Keratinocyte (primary cell): Measurements from ENCODE around the gene CHPF. TPM values are rescaled to one million over a fixed set of nuclear protein-coding genes. Genes with fewer than 3 reads are reported as not detected.

Experiments used
- DNase-seq: peaks from one replicate; pipeline ENCODE4 v3.0.0-alpha.2; 2011; ENCODE audit warnings: low read depth, missing footprints, low spot score
- FAIRE-seq: peaks from 2 replicates; lab custom pipeline; 2011; peaks lifted over from hg19 to GRCh38; lab: Jason Lieb, UNC
- H2AFZ ChIP-seq: 2 replicates; pipeline ENCODE4 v1.6.0; 2012; ENCODE audit warnings: low read length, control low read depth, inconsistent platforms; ENCODE audit not compliant: control insufficient read depth
- H3K27ac ChIP-seq: 2 replicates; pipeline ENCODE4 v1.5.1; 2011; ENCODE audit warnings: low read length; ENCODE audit not compliant: control insufficient read depth, insufficient read depth
- H3K27me3 ChIP-seq: 3 replicates; pipeline ENCODE4 v1.6.0; 2011; ENCODE audit warnings: low read length; ENCODE audit not compliant: control insufficient read depth, insufficient read depth; ENCODE audit errors: extremely low read depth
- H3K36me3 ChIP-seq, 2 experiments: 2 replicates in 1 of 2; 3 replicates in 1 of 2; pipeline ENCODE4 v1.5.1; 2011; ENCODE audit warnings: low read length in 2 of 2, mild to moderate bottlenecking in 1 of 2; ENCODE audit not compliant: control insufficient read depth in 2 of 2, insufficient read depth in 2 of 2; ENCODE audit errors: extremely low read depth in 1 of 2
- H3K4me1 ChIP-seq: 3 replicates; pipeline ENCODE4 v1.5.1; 2011; ENCODE audit warnings: low read length; ENCODE audit not compliant: control insufficient read depth, insufficient read depth; ENCODE audit errors: extremely low read depth
- H3K4me2 ChIP-seq: 3 replicates; pipeline ENCODE4 v1.6.0; 2011; ENCODE audit warnings: low read depth, low read length; ENCODE audit not compliant: control insufficient read depth, insufficient read depth; ENCODE audit errors: extremely low read depth
- H3K4me3 ChIP-seq, 3 experiments: fragments of 200-600 bp in 1 of 3; sonication (generic) in 1 of 3; 2 replicates in 2 of 3; 3 replicates in 1 of 3; pipeline ENCODE4 v1.5.1; 2011 to 2016; ENCODE audit warnings: low read length in 3 of 3, mild to moderate bottlenecking in 3 of 3, control low read depth in 2 of 3, inconsistent platforms in 1 of 3, low read depth in 1 of 3, mixed read lengths in 1 of 3, mixed run types in 1 of 3, moderate library complexity in 1 of 3; ENCODE audit not compliant: control insufficient read depth in 2 of 3, insufficient read depth in 2 of 3; ENCODE audit errors: extremely low read depth in 1 of 3
- H3K79me2 ChIP-seq: 2 replicates; pipeline ENCODE4 v1.6.0; 2012; ENCODE audit warnings: low read length; ENCODE audit not compliant: control insufficient read depth, insufficient read depth
- H3K9ac ChIP-seq: 3 replicates; pipeline ENCODE4 v1.6.0; 2011; ENCODE audit warnings: low read length; ENCODE audit not compliant: control insufficient read depth, insufficient read depth; ENCODE audit errors: extremely low read depth
- H3K9me1 ChIP-seq: 3 replicates; pipeline ENCODE4 v1.6.0; 2011; ENCODE audit warnings: low read length; ENCODE audit not compliant: control insufficient read depth, insufficient read depth; ENCODE audit errors: extremely low read depth
- H3K9me3 ChIP-seq: 2 replicates; pipeline ENCODE4 v1.5.1; 2012; ENCODE audit warnings: low read depth, low read length; ENCODE audit not compliant: control insufficient read depth
- H4K20me1 ChIP-seq: 3 replicates; pipeline ENCODE4 v1.6.0; 2011; ENCODE audit warnings: low read length; ENCODE audit not compliant: control insufficient read depth, insufficient read depth; ENCODE audit errors: extremely low read depth
- EZH2 ChIP-seq: IDR thresholded peaks from one replicate; pipeline ENCODE4 v1.6.1; 2012; ENCODE audit warnings: inconsistent platforms, mild to moderate bottlenecking, low read length, moderate library complexity
- dilution Hi-C: fragments of 300-500 bp; cut with MboI; formaldehyde crosslinking; loops from one replicate; pipeline ENCODE4 v1.7.0; 2020; ENCODE audit warnings: low sequenced_read_pairs; ENCODE audit not compliant: extremely low pct_ligation_motif_present
- polyA plus RNA-seq, 5 experiments: library from polyadenylated mRNA; depleted of rRNA in 3 of 5; stranded (reverse) in 3 of 5; stranded (forward) in 1 of 5; unstranded in 1 of 5; fragments of >200 nt; gene quantifications; 1 replicate in 1 of 5; 2 replicates in 3 of 5; 3 replicates in 1 of 5; pipeline versions ENCODE4 v1.2.1 to v1.2.3, GENCODE V29; 2011 to 2012; ENCODE audit warnings: missing spikeins in 2 of 5, low read depth in 1 of 5, low replicate concordance in 1 of 5
- TF ChIP-seq, protein P1 (sequence below), 3 experiments: IDR thresholded peaks in 1 of 3; conservative IDR thresholded peaks in 1 of 3; optimal IDR thresholded peaks in 1 of 3; 2 replicates in 2 of 3; 3 replicates in 1 of 3; pipeline versions ENCODE3 to v1.5.1; 2011; ENCODE audit warnings: low read length in 3 of 3, mild to moderate bottlenecking in 3 of 3, moderate library complexity in 2 of 3, control low read depth in 1 of 3, inconsistent platforms in 1 of 3; ENCODE audit not compliant: insufficient read depth in 2 of 3; ENCODE audit errors: extremely low read depth in 1 of 3

Gene CHPF
- polyA plus RNA-seq, 1 donor (not counting 4 experiments of a cell fraction or from before 2014, with no cell fraction given) = 24.4 TPM

DNA sequence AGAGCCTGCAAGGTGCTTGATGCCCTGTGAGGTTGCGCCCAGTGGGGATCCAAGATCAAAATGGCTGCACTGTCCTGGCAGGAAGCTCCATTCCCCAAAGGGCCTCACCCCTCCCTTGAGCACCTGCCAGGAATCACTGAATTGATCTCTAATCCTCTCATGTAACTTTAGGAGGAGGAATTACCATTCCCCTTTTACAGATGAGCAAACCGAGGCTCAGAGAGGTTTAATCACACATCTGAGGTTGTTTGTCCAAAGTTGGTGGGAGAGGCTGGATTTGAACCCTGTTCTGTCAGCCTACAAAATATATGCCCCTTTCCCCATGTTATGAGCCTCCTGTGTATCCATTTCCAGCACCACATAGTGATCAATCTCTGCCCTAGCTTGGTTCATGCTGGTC lies 18.8 kb downstream of the CHPF start:
- Histone ChIP-seq H3K4me2 (no peak overlapping the region), H2AFZ (no peak overlapping the region), H4K20me1 (peaks cover 3% of the 10 kb centered on the region), H3K27me3 (peaks cover 57% of the 10 kb centered on the region), H3K79me2 (no peaks in the 10 kb centered on the region), H3K9ac (no peak overlapping the region), H3K36me3 (no peaks in the 10 kb centered on the region), H3K4me1 (peaks cover 8% of the 10 kb centered on the region), H3K4me3 (no peak overlapping the region), H3K9me3 (no peaks in the 10 kb centered on the region), H3K27ac (no peak overlapping the region), H3K9me1 (no peaks in the 10 kb centered on the region)
- dilution Hi-C loops = no loop called here
- FAIRE-seq = no peak
- DNase-seq = no peak
- TF ChIP-seq, protein P1, sequence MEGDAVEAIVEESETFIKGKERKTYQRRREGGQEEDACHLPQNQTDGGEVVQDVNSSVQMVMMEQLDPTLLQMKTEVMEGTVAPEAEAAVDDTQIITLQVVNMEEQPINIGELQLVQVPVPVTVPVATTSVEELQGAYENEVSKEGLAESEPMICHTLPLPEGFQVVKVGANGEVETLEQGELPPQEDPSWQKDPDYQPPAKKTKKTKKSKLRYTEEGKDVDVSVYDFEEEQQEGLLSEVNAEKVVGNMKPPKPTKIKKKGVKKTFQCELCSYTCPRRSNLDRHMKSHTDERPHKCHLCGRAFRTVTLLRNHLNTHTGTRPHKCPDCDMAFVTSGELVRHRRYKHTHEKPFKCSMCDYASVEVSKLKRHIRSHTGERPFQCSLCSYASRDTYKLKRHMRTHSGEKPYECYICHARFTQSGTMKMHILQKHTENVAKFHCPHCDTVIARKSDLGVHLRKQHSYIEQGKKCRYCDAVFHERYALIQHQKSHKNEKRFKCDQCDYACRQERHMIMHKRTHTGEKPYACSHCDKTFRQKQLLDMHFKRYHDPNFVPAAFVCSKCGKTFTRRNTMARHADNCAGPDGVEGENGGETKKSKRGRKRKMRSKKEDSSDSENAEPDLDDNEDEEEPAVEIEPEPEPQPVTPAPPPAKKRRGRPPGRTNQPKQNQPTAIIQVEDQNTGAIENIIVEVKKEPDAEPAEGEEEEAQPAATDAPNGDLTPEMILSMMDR (optimal IDR thresholded peaks at IDR 0.05 in 1 of 3, IDR thresholded peaks at IDR 0.05 in 1 of 3, conservative IDR thresholded peaks at IDR 0.05 in 1 of 3; ENCODE audit: extremely low read depth in 1 of 3, insufficient read depth in 2 of 3, low read length in 3 of 3) = no peak
- TF ChIP-seq EZH2 = no peak

DNA sequence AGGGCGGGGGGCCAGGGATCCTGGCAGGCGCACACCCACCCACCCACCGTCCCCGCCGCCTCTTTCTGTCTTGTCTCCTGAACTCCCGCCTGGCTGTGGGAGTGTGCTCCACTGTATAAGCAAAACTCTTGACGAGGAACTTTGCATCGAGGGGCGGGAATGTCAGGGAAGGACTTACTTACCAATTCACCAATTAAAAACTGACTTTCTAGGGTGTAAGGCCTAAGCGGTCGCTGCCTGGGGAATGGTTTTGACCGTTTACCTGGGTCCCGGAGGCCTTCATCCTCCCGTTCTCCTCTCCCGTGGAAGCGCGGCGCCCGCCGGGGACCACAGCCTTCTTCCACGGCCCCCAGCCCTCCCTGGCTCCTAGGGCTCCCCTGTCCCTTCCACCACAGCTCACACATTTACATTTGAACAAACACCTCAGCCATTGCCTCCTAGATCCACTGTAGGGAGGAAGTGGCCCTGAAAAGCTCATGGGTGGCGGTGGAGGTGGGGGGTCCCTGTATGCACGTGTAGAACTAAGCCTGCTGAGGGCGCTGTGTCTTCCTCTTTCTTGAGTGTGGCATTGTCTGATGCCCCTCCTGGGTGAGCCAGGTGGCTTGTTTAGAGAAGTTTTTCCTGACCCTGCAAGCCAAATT lies 20.5 kb downstream of the CHPF start:
- no peak for FAIRE-seq
- Histone ChIP-seq H3K27me3 (peaks cover 50% of the 10 kb centered on the region), H3K9me3 (no peaks in the 10 kb centered on the region), H3K36me3 (no peaks in the 10 kb centered on the region), H3K79me2 (no peaks in the 10 kb centered on the region), H4K20me1 (peaks cover 3% of the 10 kb centered on the region), H3K27ac (no peak overlapping the region), H2AFZ (peak overlapping the region; percentile 8), H3K9me1 (no peaks in the 10 kb centered on the region), H3K9ac (no peak overlapping the region), H3K4me1 (peaks cover 8% of the 10 kb centered on the region), H3K4me3 (no peak overlapping the region), H3K4me2 (peak overlapping the region; percentile 51)
- dilution Hi-C loops = no loop called here
- no peak for DNase-seq
- TF ChIP-seq, protein P1 (optimal IDR thresholded peaks at IDR 0.05 in 1 of 3, IDR thresholded peaks at IDR 0.05 in 1 of 3, conservative IDR thresholded peaks at IDR 0.05 in 1 of 3; ENCODE audit: extremely low read depth in 1 of 3, insufficient read depth in 2 of 3, low read length in 3 of 3) = peak in 1 of 3 experiments; percentile 11
- TF ChIP-seq EZH2 = no peak
